ENCODE results near the gene UPK3A. TPM values are rescaled to one million over a fixed set of nuclear protein-coding genes. Genes with fewer than 3 reads are reported as not detected.

Gene UPK3A
- total RNA-seq, 2 experiments from 2014 or later: not detected

- no peak for TF ChIP-seq CTCF (IDR thresholded peaks at IDR 0.05)
- Histone ChIP-seq H3K27ac (ENCODE audit: low read depth in 1 of 2, low read length in 2 of 2) (peak overlapping the region; percentile 1 to 75), H3K9me3 (ENCODE audit: control insufficient read depth in 1 of 2, insufficient read depth in 1 of 2, low read length in 2 of 2) (no peaks in the 10 kb centered on the region), H3K4me3 (ENCODE audit: low read length) (no peak overlapping the region), H3K27me3 (ENCODE audit: control insufficient read depth in 1 of 2, insufficient read depth in 2 of 2, low read length in 2 of 2) (no peaks in the 10 kb centered on the region), H3K36me3 (ENCODE audit: insufficient read depth, low read length) (no peaks in the 10 kb centered on the region), H3K4me1 (ENCODE audit: insufficient read depth, low read length) (peaks cover 41% of the 10 kb centered on the region)
- ATAC-seq (ENCODE audit: poor library complexity) (no peak), DNase-seq (no peak)
- H3K9me3 Mint-ChIP-seq: no peaks in the 10 kb centered on the region
- peaks cover 27% of the 10 kb centered on the region for H3K4me1 Mint-ChIP-seq (ENCODE audit: low read depth)
- ChIA-PET CTCF (interaction anchor here (0.7 kb wide), 1 partner anchor 23 kb away, joined by 3 read pairs; no protein-coding TSS in a partner anchor), POLR2A (interaction anchor here (1.0 kb wide), 1 partner anchor 13 kb away, joined by 4 read pairs; no protein-coding TSS in a partner anchor)
- peak overlapping the region; percentile 86 for H3K27ac Mint-ChIP-seq
- no peaks in the 10 kb centered on the region for H3K27me3 Mint-ChIP-seq
- H3K4me3 Mint-ChIP-seq: no peak overlapping the region
- no peaks in the 10 kb centered on the region for H3K36me3 Mint-ChIP-seq (ENCODE audit: low read depth)
- intact Hi-C loops (cut with DNase I, micrococcal nuclease): loop anchor here in 1 of 2 experiments (10.0 kb wide), 1 partner anchor 59 kb away; no protein-coding TSS in a partner anchor
Observed at GRCh38 chr22:45295492-45295891, 10.7 kb downstream of the UPK3A start.

GRCh38 chr22:45296628-45297297, 12.0 kb downstream of the UPK3A start:
- ATAC-seq (ENCODE audit: poor library complexity) (peak; percentile 96), DNase-seq (peak; percentile 32 to 77 (median 40))
- Histone ChIP-seq H3K36me3 (ENCODE audit: insufficient read depth, low read length) (no peaks in the 10 kb centered on the region), H3K4me3 (ENCODE audit: low read length) (peak overlapping the region; percentile 25), H3K9me3 (ENCODE audit: control insufficient read depth in 1 of 2, insufficient read depth in 1 of 2, low read length in 2 of 2) (no peaks in the 10 kb centered on the region), H3K27me3 (ENCODE audit: control insufficient read depth in 1 of 2, insufficient read depth in 2 of 2, low read length in 2 of 2) (no peaks in the 10 kb centered on the region), H3K4me1 (ENCODE audit: insufficient read depth, low read length) (peaks cover 34% of the 10 kb centered on the region), H3K27ac (ENCODE audit: low read depth in 1 of 2, low read length in 2 of 2) (peak overlapping the region; percentile 51 to 75)
- Mint-ChIP-seq H3K27me3 (no peaks in the 10 kb centered on the region), H3K36me3 (ENCODE audit: low read depth) (no peaks in the 10 kb centered on the region), H3K27ac (peak overlapping the region; percentile 86), H3K9me3 (no peaks in the 10 kb centered on the region), H3K4me3 (peak overlapping the region; percentile 45), H3K4me1 (ENCODE audit: low read depth) (peaks cover 27% of the 10 kb centered on the region)
- CTCF ChIA-PET: no interaction called here
- intact Hi-C loops (cut with DNase I, micrococcal nuclease): loop anchor here in 1 of 2 experiments (1.0 to 10.0 kb wide), 2 partner anchors 22 to 58 kb away; no protein-coding TSS in a partner anchor
- POLR2A ChIA-PET: interaction anchor here (0.9 to 2.4 kb wide), 6 partner anchors 11 to 28 kb away, joined by 3 to 13 read pairs (median 6); partner anchors contain the start of genes FAM118A and UPK3A
- TF ChIP-seq CTCF (IDR thresholded peaks at IDR 0.05): no peak

GRCh38 chr22:45298934-45299505, 14.3 kb downstream of the UPK3A start:
- intact Hi-C loops (cut with DNase I, micrococcal nuclease): loop anchor here in 1 of 2 experiments (10.0 kb wide), 1 partner anchor 56 kb away; no protein-coding TSS in a partner anchor
- H3K9me3 Mint-ChIP-seq: no peaks in the 10 kb centered on the region
- no peaks in the 10 kb centered on the region for H3K27me3 Mint-ChIP-seq
- Histone ChIP-seq H3K27me3 (ENCODE audit: control insufficient read depth in 1 of 2, insufficient read depth in 2 of 2, low read length in 2 of 2) (no peaks in the 10 kb centered on the region), H3K27ac (ENCODE audit: low read depth in 1 of 2, low read length in 2 of 2) (no peak overlapping the region), H3K4me1 (ENCODE audit: insufficient read depth, low read length) (peaks cover 29% of the 10 kb centered on the region), H3K36me3 (ENCODE audit: insufficient read depth, low read length) (no peaks in the 10 kb centered on the region), H3K4me3 (ENCODE audit: low read length) (no peak overlapping the region), H3K9me3 (ENCODE audit: control insufficient read depth in 1 of 2, insufficient read depth in 1 of 2, low read length in 2 of 2) (no peaks in the 10 kb centered on the region)
- no peak for TF ChIP-seq CTCF (IDR thresholded peaks at IDR 0.05)
- CTCF ChIA-PET: interaction anchor here (1.0 kb wide), 1 partner anchor 76 kb away, joined by 3 read pairs; no protein-coding TSS in a partner anchor
- H3K27ac Mint-ChIP-seq: peak overlapping the region; percentile 22
- peaks cover 27% of the 10 kb centered on the region for H3K4me1 Mint-ChIP-seq (ENCODE audit: low read depth)
- ATAC-seq (ENCODE audit: poor library complexity) (no peak), DNase-seq (no peak)
- H3K36me3 Mint-ChIP-seq (ENCODE audit: low read depth): no peaks in the 10 kb centered on the region
- POLR2A ChIA-PET: interaction anchor here (0.5 to 2.5 kb wide), 2 partner anchors 10 to 19 kb away, joined by 3 to 12 read pairs; partner anchors contain the start of gene FAM118A
- no peak overlapping the region for H3K4me3 Mint-ChIP-seq

Measured in CD4-positive, alpha-beta T cell (primary cell).